Vagina (tissue), 2 donors: Measurements from ENCODE around the gene CCDC127. TPM values are rescaled to one million over a fixed set of nuclear protein-coding genes. Genes with fewer than 3 reads are reported as not detected.

Experiments
- DNase-seq, 2 donors: peaks; one replicate each; pipeline ENCODE4 v3.0.0-alpha.2; 2017; ENCODE audit errors: extremely low spot score in 2 of 2
- H3K27ac ChIP-seq: fragments of 200-600 bp; sonication (generic); one replicate; pipeline ENCODE4 v1.5.1; 2019
- H3K27me3 ChIP-seq: fragments of 200-600 bp; sonication (generic); one replicate; pipeline ENCODE4 v1.5.1; 2019
- H3K36me3 ChIP-seq, 2 donors: fragments of 200-600 bp; sonication (generic); one replicate each; pipeline ENCODE4 v1.5.1; 2017 to 2019
- H3K4me1 ChIP-seq: fragments of 200-600 bp; sonication (generic); one replicate; pipeline ENCODE4 v1.5.1; 2019
- H3K4me3 ChIP-seq, 2 donors: fragments of 200-600 bp; sonication (generic); 1 replicate in 1 of 2; 2 replicates in 1 of 2; pipeline ENCODE4 v1.5.1; 2016 to 2019
- H3K9me3 ChIP-seq: fragments of 200-600 bp; sonication (generic); one replicate; pipeline ENCODE4 v1.5.1; 2019
- CTCF ChIP-seq, 3 experiments: fragments of 450-650 bp in 2 of 3; fragments of 200-600 bp in 1 of 3; sonication (generic) in 1 of 3; IDR thresholded peaks; one replicate each; pipeline ENCODE4 v1.5.1; 2017 to 2019; ENCODE audit warnings: antibody characterized with exemption in 3 of 3, mild to moderate bottlenecking in 2 of 3, moderate library complexity in 2 of 3
- POLR2A ChIP-seq, 2 donors: fragments of 450-650 bp; IDR thresholded peaks; one replicate each; pipeline ENCODE4 v1.6.1; 2017; ENCODE audit warnings: antibody characterized with exemption in 2 of 2, mild to moderate bottlenecking in 2 of 2, moderate library complexity in 2 of 2
- POLR2AphosphoS5 ChIP-seq, 2 donors: sonication (generic); formaldehyde crosslinking; IDR thresholded peaks; one replicate each; pipeline ENCODE4 v1.9.0; 2017; ENCODE audit warnings: antibody characterized with exemption in 2 of 2, mild to moderate bottlenecking in 2 of 2, low read depth in 1 of 2; ENCODE audit not compliant: insufficient read depth in 1 of 2
- intact Hi-C: fragments of 100-400 bp; cut with DNase I; formaldehyde crosslinking; loops from one replicate; pipeline ENCODE4 v1.15.1; 2023
- total RNA-seq: library from RNA; depleted of rRNA; stranded (reverse); fragments of >200 nt; gene quantifications from one replicate; pipeline ENCODE4 v1.2.3, GENCODE V29; 2016

CCDC127 gene
- total RNA-seq, 1 donor from 2014 or later, result 4.2 TPM

- Histone ChIP-seq H3K36me3 (peaks cover 0 to 18% of the 10 kb centered on the region in 2 donors), H3K9me3 (no peaks in the 10 kb centered on the region), H3K4me1 (peaks cover 8% of the 10 kb centered on the region), H3K4me3 (no peak overlapping the region), H3K27ac (no peak overlapping the region), H3K27me3 (no peaks in the 10 kb centered on the region)
- intact Hi-C loops, result no loop called here
- DNase-seq, result no peak
- no peak for TF ChIP-seq POLR2AphosphoS5 (IDR thresholded peaks at IDR 0.05; ENCODE audit: insufficient read depth in 1 of 2, low read depth in 1 of 2)
- TF ChIP-seq POLR2A (IDR thresholded peaks at IDR 0.05), result no peak
- TF ChIP-seq CTCF (IDR thresholded peaks at IDR 0.05), result no peak
These were observed 14.0 kb downstream of the CCDC127 start for GRCh38 chr5:204001-204400.

GRCh38 chr5:203246-203930 is 14.6 kb downstream of the CCDC127 start:
- Histone ChIP-seq H3K27ac (no peak overlapping the region), H3K4me1 (peaks cover 8% of the 10 kb centered on the region), H3K36me3 (peaks cover 0 to 18% of the 10 kb centered on the region in 2 donors), H3K9me3 (no peaks in the 10 kb centered on the region), H3K27me3 (no peaks in the 10 kb centered on the region), H3K4me3 (no peak overlapping the region)
- DNase-seq, result no peak
- no peak for TF ChIP-seq CTCF (IDR thresholded peaks at IDR 0.05)
- no peak for TF ChIP-seq POLR2AphosphoS5 (IDR thresholded peaks at IDR 0.05; ENCODE audit: insufficient read depth in 1 of 2, low read depth in 1 of 2)
- TF ChIP-seq POLR2A (IDR thresholded peaks at IDR 0.05), result no peak
- intact Hi-C loops, result no loop called here

DNA sequence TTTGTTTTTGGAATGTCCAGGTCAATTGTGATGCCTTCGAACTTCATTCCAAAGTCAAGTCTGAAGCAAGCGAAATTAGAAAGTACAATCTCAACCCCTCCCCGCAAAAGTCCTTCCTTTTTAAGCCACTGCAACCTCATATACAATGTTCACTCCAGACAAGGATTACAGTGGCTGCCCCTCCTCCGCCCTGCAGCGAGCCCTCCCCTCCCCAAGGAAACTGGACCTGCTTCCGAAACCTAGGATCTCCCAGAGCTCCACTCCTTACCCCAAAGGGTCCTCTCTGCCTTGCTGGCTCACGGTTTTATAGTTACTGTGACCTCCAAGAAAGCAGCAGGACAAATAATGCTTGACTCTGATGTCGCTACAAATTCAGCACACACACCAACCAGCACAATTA is 16.3 kb downstream of the CCDC127 start:
- TF ChIP-seq POLR2AphosphoS5 (IDR thresholded peaks at IDR 0.05; ENCODE audit: insufficient read depth in 1 of 2, low read depth in 1 of 2) (no peak), CTCF (IDR thresholded peaks at IDR 0.05) (no peak), POLR2A (IDR thresholded peaks at IDR 0.05) (no peak)
- Histone ChIP-seq H3K9me3 (no peaks in the 10 kb centered on the region), H3K36me3 (peaks cover 0 to 18% of the 10 kb centered on the region in 2 donors), H3K4me3 (no peak overlapping the region), H3K27me3 (no peaks in the 10 kb centered on the region), H3K4me1 (peaks cover 6% of the 10 kb centered on the region), H3K27ac (no peak overlapping the region)
- no peak for DNase-seq
- intact Hi-C loops, result loop anchor here (2.0 kb wide), 1 partner anchor 27 kb away; no protein-coding TSS in a partner anchor

- no peak for TF ChIP-seq CTCF (IDR thresholded peaks at IDR 0.05)
- Histone ChIP-seq H3K4me1 (no peaks in the 10 kb centered on the region), H3K4me3 (no peak overlapping the region), H3K36me3 (peaks cover 0 to 18% of the 10 kb centered on the region in 2 donors), H3K27me3 (no peaks in the 10 kb centered on the region), H3K9me3 (no peaks in the 10 kb centered on the region), H3K27ac (no peak overlapping the region)
- no peak for DNase-seq
- intact Hi-C loops, result loop anchor here (2.0 kb wide), 1 partner anchor 28 kb away; no protein-coding TSS in a partner anchor
These were observed 17.0 kb downstream of the CCDC127 start for GRCh38 chr5:200985-201384.

DNA sequence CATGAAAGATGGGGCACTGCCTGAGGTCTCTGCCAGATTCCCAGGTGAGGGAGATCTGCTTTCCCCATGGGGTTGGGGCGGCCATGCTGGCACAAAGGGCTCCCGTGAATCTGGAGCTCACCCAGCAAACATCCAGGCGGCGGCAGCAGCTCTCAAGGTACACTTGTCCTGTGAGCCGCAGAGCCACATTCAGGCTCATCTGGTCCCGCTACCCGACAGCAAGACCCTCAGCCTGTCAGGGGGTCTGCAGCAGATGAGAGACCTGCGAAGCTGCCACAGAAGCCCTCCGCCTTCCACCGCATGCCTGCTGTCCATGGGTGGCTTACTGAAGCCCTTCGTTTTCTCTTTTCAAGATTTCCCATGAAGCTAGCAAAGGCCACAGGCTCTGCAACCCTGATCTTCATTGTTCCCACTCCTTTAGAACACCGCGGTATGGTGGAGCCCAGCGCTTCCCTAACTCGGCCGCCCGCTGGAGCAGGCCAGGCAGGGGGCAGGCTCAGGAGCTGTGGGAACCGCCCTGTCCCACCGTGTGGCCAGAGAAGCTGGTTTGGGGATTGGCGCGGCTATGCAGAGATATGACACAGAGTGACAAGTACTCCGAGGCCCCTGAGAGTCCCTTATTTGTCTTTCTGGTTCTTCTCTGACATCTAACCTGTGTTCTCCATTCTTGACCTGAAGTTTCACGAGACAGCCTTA is 17.9 kb downstream of the CCDC127 start:
- Histone ChIP-seq H3K4me3 (no peak overlapping the region), H3K27me3 (no peaks in the 10 kb centered on the region), H3K4me1 (no peaks in the 10 kb centered on the region), H3K27ac (no peak overlapping the region), H3K36me3 (peaks cover 0 to 13% of the 10 kb centered on the region in 2 donors), H3K9me3 (no peaks in the 10 kb centered on the region)
- no peak for TF ChIP-seq POLR2AphosphoS5 (IDR thresholded peaks at IDR 0.05; ENCODE audit: insufficient read depth in 1 of 2, low read depth in 1 of 2)
- no peak for TF ChIP-seq CTCF (IDR thresholded peaks at IDR 0.05)
- no peak for TF ChIP-seq POLR2A (IDR thresholded peaks at IDR 0.05)
- intact Hi-C loops, result loop anchor here (2.0 kb wide), 1 partner anchor 29 kb away; no protein-coding TSS in a partner anchor
- no peak for DNase-seq
